IMR-90 (cell line): Measurements from ENCODE around the gene KCNQ1. TPM values are rescaled to one million over a fixed set of nuclear protein-coding genes. Genes with fewer than 3 reads are reported as not detected.

Source experiments
- ATAC-seq: fragments of 200-7000 bp; cut with Tn5 transposase; 2 replicates; pipeline ENCODE4 v1.9.1; 2020; ENCODE audit warnings: low read depth, mild to moderate bottlenecking, moderate library complexity
- BruUV-seq: library from RNA; stranded (reverse); fragments of 400-500 nt; replicated peaks from 2 replicates; lab custom pipeline; 2021; lab: Mats Ljungman, UMichigan
- CTCF ChIA-PET: fragments of 300-600 bp; formaldehyde crosslinking; extraction: SDS; loops from one replicate; lab custom pipeline; 2021; ENCODE audit warnings: antibody characterized with exemption; lab: Yijun Ruan, JAX
- POLR2A ChIA-PET: fragments of 300-600 bp; sonication (Branson Sonifier 250); formaldehyde crosslinking; loops from one replicate; lab custom pipeline; 2022; ENCODE audit warnings: antibody characterized with exemption; ENCODE audit not compliant: unreplicated experiment; lab: Charles Lee
- DNase-seq: peaks from one replicate; pipeline ENCODE4 v3.0.0; 2013
- H2AFZ ChIP-seq: replicated peaks from 2 replicates; pipeline ENCODE3; 2013; ENCODE audit warnings: low read length, mild to moderate bottlenecking; ENCODE audit not compliant: poor library complexity
- H2AK5ac ChIP-seq: 2 replicates; pipeline ENCODE4 v1.6.1; 2013; ENCODE audit warnings: low read depth, low read length, inconsistent platforms
- H2AK9ac ChIP-seq: replicated peaks from 2 replicates; pipeline ENCODE3; 2013; ENCODE audit warnings: mild to moderate bottlenecking, low read depth, low read length, moderate library complexity; ENCODE audit not compliant: poor library complexity
- H2BK120ac ChIP-seq: 2 replicates; pipeline ENCODE4 v1.6.1; 2013; ENCODE audit warnings: low read depth, low read length, inconsistent platforms
- H2BK15ac ChIP-seq: 3 replicates; pipeline ENCODE4 v1.6.1; 2013; ENCODE audit warnings: low read depth, low read length, inconsistent platforms
- H2BK20ac ChIP-seq: 2 replicates; pipeline ENCODE4 v1.6.1; 2013; ENCODE audit warnings: low read depth, mild to moderate bottlenecking, inconsistent platforms, low read length, moderate library complexity
- H2BK5ac ChIP-seq: 2 replicates; pipeline ENCODE4 v1.6.1; 2013; ENCODE audit warnings: mild to moderate bottlenecking, low read depth, low read length, inconsistent platforms; ENCODE audit not compliant: poor library complexity, severe bottlenecking
- H3K14ac ChIP-seq: replicated peaks from 2 replicates; pipeline ENCODE4 v1.6.1; 2013; ENCODE audit warnings: low read depth, low read length, inconsistent platforms
- H3K18ac ChIP-seq: 2 replicates; pipeline ENCODE4 v1.6.1; 2013; ENCODE audit warnings: low read depth, low read length, control low read depth
- H3K23ac ChIP-seq: 2 replicates; pipeline ENCODE4 v1.6.1; 2013; ENCODE audit warnings: low read depth, low read length, inconsistent platforms
- H3K27ac ChIP-seq: 2 replicates; pipeline ENCODE4 v1.5.1; 2013; ENCODE audit warnings: mild to moderate bottlenecking, control low read depth, low read length; ENCODE audit not compliant: insufficient read depth
- H3K27me3 ChIP-seq: 2 replicates; pipeline ENCODE4 v1.6.1; 2013; ENCODE audit warnings: low read length; ENCODE audit not compliant: control insufficient read depth, insufficient read depth
- H3K36me3 ChIP-seq: 2 replicates; pipeline ENCODE4 v1.6.1; 2013; ENCODE audit warnings: low read length, mixed read lengths; ENCODE audit not compliant: control insufficient read depth, insufficient read depth
- H3K4ac ChIP-seq: 2 replicates; pipeline ENCODE4 v1.6.1; 2013; ENCODE audit warnings: low read depth, low read length, inconsistent platforms
- H3K4me1 ChIP-seq: 2 replicates; pipeline ENCODE4 v1.6.1; 2013; ENCODE audit warnings: low read length, mixed read lengths; ENCODE audit not compliant: control insufficient read depth, insufficient read depth
- H3K4me2 ChIP-seq: 2 replicates; pipeline ENCODE4 v1.6.1; 2013; ENCODE audit warnings: low read depth, mild to moderate bottlenecking, control low read depth, low read length, moderate library complexity
- H3K4me3 ChIP-seq: 2 replicates; pipeline ENCODE4 v1.5.1; 2013; ENCODE audit warnings: low read depth, mild to moderate bottlenecking, control low read depth, low read length, moderate library complexity; ENCODE audit not compliant: insufficient read depth
- H3K56ac ChIP-seq: 2 replicates; pipeline ENCODE4 v1.6.1; 2013; ENCODE audit warnings: low read length, inconsistent platforms; ENCODE audit not compliant: insufficient read depth; ENCODE audit errors: extremely low read depth
- H3K79me1 ChIP-seq, 2 experiments: 2 replicates each; pipeline ENCODE4 v1.6.1; 2013; ENCODE audit warnings: low read length in 2 of 2, inconsistent platforms in 1 of 2, low read depth in 1 of 2
- H3K9ac ChIP-seq: 2 replicates; pipeline ENCODE4 v1.6.1; 2013; ENCODE audit warnings: low read depth, low read length, control low read depth
- H3K9me1 ChIP-seq: 2 replicates; pipeline ENCODE4 v1.6.1; 2013; ENCODE audit warnings: low read length, inconsistent platforms; ENCODE audit not compliant: insufficient read depth
- H3K9me3 ChIP-seq: 2 replicates; pipeline ENCODE4 v1.6.1; 2013; ENCODE audit warnings: low read length; ENCODE audit not compliant: control insufficient read depth, insufficient read depth
- H4K20me1 ChIP-seq: 2 replicates; pipeline ENCODE4 v1.6.1; 2013; ENCODE audit warnings: low read length, inconsistent platforms; ENCODE audit not compliant: insufficient read depth
- H4K5ac ChIP-seq: 2 replicates; pipeline ENCODE4 v1.6.1; 2013; ENCODE audit warnings: mild to moderate bottlenecking, low read depth, low read length, control low read depth
- H4K8ac ChIP-seq, 2 experiments: 2 replicates each; pipeline ENCODE4 v1.6.1; 2013; ENCODE audit warnings: low read depth in 2 of 2, low read length in 2 of 2, control low read depth in 1 of 2, inconsistent platforms in 1 of 2
- H4K91ac ChIP-seq: 2 replicates; pipeline ENCODE4 v1.6.1; 2013; ENCODE audit warnings: low read depth, low read length, inconsistent platforms; ENCODE audit not compliant: insufficient read depth
- MAFK ChIP-seq: IDR thresholded peaks from 2 replicates; pipeline ENCODE4 v1.6.1; 2012; ENCODE audit warnings: low read depth, low read length, improper control_type of control experiment
- MXI1 ChIP-seq: IDR thresholded peaks from 2 replicates; pipeline ENCODE4 v1.6.1; 2012; ENCODE audit warnings: low read depth, mild to moderate bottlenecking, low read length, moderate library complexity, borderline replicate concordance
- RCOR1 ChIP-seq: IDR thresholded peaks from 2 replicates; pipeline ENCODE4 v1.6.1; 2012; ENCODE audit warnings: mild to moderate bottlenecking, low read length, improper control_type of control experiment; ENCODE audit not compliant: insufficient replicate concordance
- SMC3 ChIP-seq: fragments of 150-350 bp; IDR thresholded peaks from 2 replicates; pipeline ENCODE4 v1.6.1; 2016; ENCODE audit warnings: low read depth, mild to moderate bottlenecking, antibody characterized with exemption, low read length, moderate library complexity
- WGBS, 2 experiments: methylation state at CpG; one replicate each; pipeline versions ENCODE4 v1.1.5 to v1.1.7; 2013; ENCODE audit warnings: missing lambda C conversion rate in 2 of 2; ENCODE audit not compliant: insufficient read length in 1 of 2; ENCODE audit errors: extremely low coverage in 2 of 2; 5-methylcytosine and 5-hydroxymethylcytosine counted together
- dilution Hi-C: fragments of 300-500 bp; cut with HindIII; formaldehyde crosslinking; loops from one replicate; pipeline ENCODE4 v1.14.3; 2018; ENCODE audit warnings: low sequenced_read_pairs; ENCODE audit not compliant: unreplicated experiment
- in situ Hi-C: fragments of 300-500 bp; cut with MboI; formaldehyde crosslinking; loops from 3 replicates; pipeline ENCODE4 v1.14.3; 2019; ENCODE audit warnings: low sequenced_read_pairs, inconsistent platforms, mixed read lengths
- intact Hi-C: fragments of 100-400 bp; cut with micrococcal nuclease; formaldehyde crosslinking; loops from 2 replicates; pipeline ENCODE4 v1.10.0; 2022
- polyA plus RNA-seq, 3 experiments: library from polyadenylated mRNA; depleted of rRNA; stranded (reverse); fragments of >200 nt; gene quantifications; 2 replicates each; pipeline ENCODE4 v1.2.3, GENCODE V29; 2012; ENCODE audit warnings: low replicate concordance in 1 of 3
- total RNA-seq: library from RNA; depleted of rRNA; stranded (reverse); fragments of >200 nt; gene quantifications from 2 replicates; pipeline ENCODE4 v1.2.3, GENCODE V29; 2012
- TF ChIP-seq, protein P1 (sequence below): fragments of 150-350 bp; IDR thresholded peaks from 2 replicates; pipeline ENCODE4 v1.6.1; 2017; ENCODE audit warnings: mild to moderate bottlenecking, antibody characterized with exemption, low read length, low read depth

KCNQ1 gene
- total and polyA plus RNA-seq, 2 of the 4 experiments (the other 2 are of a cell fraction): 0.07 TPM; not detected in 1

DNA sequence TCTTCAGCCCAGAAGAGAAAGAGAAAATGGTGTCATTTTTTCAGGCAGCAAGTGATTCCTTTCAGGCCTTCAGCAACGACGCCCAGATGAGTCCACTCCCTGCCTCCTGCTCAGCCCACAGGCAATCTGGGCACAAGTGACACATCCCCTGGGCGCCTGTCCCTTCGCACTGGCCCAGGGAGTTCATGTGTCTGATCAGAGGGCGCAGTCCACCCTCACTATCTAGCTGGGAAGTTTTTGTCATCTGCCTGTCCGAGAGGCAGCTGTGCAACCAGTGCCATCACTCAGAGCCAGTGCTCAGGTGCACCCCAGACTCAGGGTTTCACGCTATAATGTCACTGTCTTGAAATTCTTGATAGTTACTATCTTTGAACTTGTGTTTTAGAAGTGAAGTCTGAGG is 256.4 kb downstream of the KCNQ1 start:
- Histone ChIP-seq H4K91ac (no peak overlapping the region), H3K79me1 (peaks cover 0 to 10% of the 10 kb centered on the region in 2 experiments; a peak in 2 of 4 replicates), H3K56ac (no peak overlapping the region), H3K36me3 (0 out of 2 replicates have a peak, but pooled peaks cover under 1% of the 10 kb centered on the region), H4K20me1 (peaks cover 28% of the 10 kb centered on the region), H4K5ac (no peak overlapping the region), H3K9me3 (peaks cover 2% of the 10 kb centered on the region; the same call in 1 of the 2 replicates), H3K9me1 (no peaks in the 10 kb centered on the region), H3K18ac (no peak overlapping the region), H3K23ac (no peak overlapping the region), H3K4me1 (peaks cover 3% of the 10 kb centered on the region), H2AK5ac (peak overlapping the region; percentile 35; the same call in 1 of the 2 replicates), H3K27ac (no peak overlapping the region), H2BK120ac (no peak overlapping the region), H3K14ac (no peak overlapping the region), H3K27me3 (peaks cover 4% of the 10 kb centered on the region; the same call in 1 of the 2 replicates), H3K9ac (no peak overlapping the region), H2BK15ac (no peak overlapping the region), H2AFZ (peak overlapping the region; percentile 80), H2BK5ac (no peak overlapping the region), H3K4ac (no peak overlapping the region), H2BK20ac (no peak overlapping the region), H4K8ac (no peak overlapping the region), H3K4me2 (no peak overlapping the region; the same call in 1 of the 2 replicates), H3K4me3 (no peak overlapping the region), H2AK9ac (peak overlapping the region; percentile 0)
- WGBS, 2 experiments: 85% methylated on average over 2 of the region's 7 CpGs; no CpG with 5 or more reads in 1 of the 2 experiments
- ChIA-PET POLR2A (no interaction called here), CTCF (no interaction called here)
- no peak for DNase-seq
- TF ChIP-seq RCOR1 (no peak), MAFK (no peak), MXI1 (no peak), SMC3 (no peak)
- TF ChIP-seq, protein P1, sequence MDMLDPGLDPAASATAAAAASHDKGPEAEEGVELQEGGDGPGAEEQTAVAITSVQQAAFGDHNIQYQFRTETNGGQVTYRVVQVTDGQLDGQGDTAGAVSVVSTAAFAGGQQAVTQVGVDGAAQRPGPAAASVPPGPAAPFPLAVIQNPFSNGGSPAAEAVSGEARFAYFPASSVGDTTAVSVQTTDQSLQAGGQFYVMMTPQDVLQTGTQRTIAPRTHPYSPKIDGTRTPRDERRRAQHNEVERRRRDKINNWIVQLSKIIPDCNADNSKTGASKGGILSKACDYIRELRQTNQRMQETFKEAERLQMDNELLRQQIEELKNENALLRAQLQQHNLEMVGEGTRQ: no peak
- in situ Hi-C loops (no loop called here), intact Hi-C loops (no loop called here), dilution Hi-C loops (no loop called here)
- ATAC-seq: no peak
- no TSS peak for BruUV-seq
